ENCODE results near the gene RAB12.

RAB12 gene

GRCh38 chr18:8661754-8662559 is 52.7 kb downstream of the RAB12 start:
- peaks cover 26% of the 10 kb centered on the region for H3K27me3 ChIP-seq
- no peaks in the 10 kb centered on the region for H3K36me3 ChIP-seq
- no peak for TF ChIP-seq CTCF (IDR thresholded peaks at IDR 0.05)
- no peak overlapping the region for H3K4me3 ChIP-seq (ENCODE audit: low read depth in 1 of 2, low read length in 1 of 2)
- H3K4me1 ChIP-seq (ENCODE audit: control insufficient read depth in 1 of 2, insufficient read depth in 1 of 2, low read depth in 1 of 2, low read length in 1 of 2) = no peaks in the 10 kb centered on the region
- H3K9me3 ChIP-seq = no peaks in the 10 kb centered on the region
- H3K27ac ChIP-seq = no peak overlapping the region

GRCh38 chr18:8662560-8663255 is 53.5 kb downstream of the RAB12 start:
- H3K4me1 ChIP-seq (ENCODE audit: control insufficient read depth in 1 of 2, insufficient read depth in 1 of 2, low read depth in 1 of 2, low read length in 1 of 2) = no peaks in the 10 kb centered on the region
- no peaks in the 10 kb centered on the region for H3K9me3 ChIP-seq
- H3K36me3 ChIP-seq = no peaks in the 10 kb centered on the region
- peaks cover 26% of the 10 kb centered on the region for H3K27me3 ChIP-seq
- H3K27ac ChIP-seq = no peak overlapping the region
- TF ChIP-seq CTCF (IDR thresholded peaks at IDR 0.05) = no peak
- no peak overlapping the region for H3K4me3 ChIP-seq (ENCODE audit: low read depth in 1 of 2, low read length in 1 of 2)

GRCh38 chr18:8667846-8668245 is 58.6 kb downstream of the RAB12 start:
- H3K4me1 ChIP-seq (ENCODE audit: control insufficient read depth in 1 of 2, insufficient read depth in 1 of 2, low read depth in 1 of 2, low read length in 1 of 2) = no peaks in the 10 kb centered on the region
- no peaks in the 10 kb centered on the region for H3K36me3 ChIP-seq
- H3K4me3 ChIP-seq (ENCODE audit: low read depth in 1 of 2, low read length in 1 of 2) = no peak overlapping the region
- no peak overlapping the region for H3K27ac ChIP-seq
- H3K27me3 ChIP-seq = peaks cover 2% of the 10 kb centered on the region
- no peaks in the 10 kb centered on the region for H3K9me3 ChIP-seq
- TF ChIP-seq CTCF (IDR thresholded peaks at IDR 0.05) = no peak

GRCh38 chr18:8668381-8668780 is 59.1 kb downstream of the RAB12 start:
- Histone ChIP-seq H3K4me1 (ENCODE audit: control insufficient read depth in 1 of 2, insufficient read depth in 1 of 2, low read depth in 1 of 2, low read length in 1 of 2) (no peaks in the 10 kb centered on the region), H3K27me3 (no peaks in the 10 kb centered on the region), H3K9me3 (no peaks in the 10 kb centered on the region), H3K36me3 (no peaks in the 10 kb centered on the region), H3K4me3 (ENCODE audit: low read depth in 1 of 2, low read length in 1 of 2) (no peak overlapping the region), H3K27ac (no peak overlapping the region)
- TF ChIP-seq CTCF (IDR thresholded peaks at IDR 0.05) = no peak

DNA sequence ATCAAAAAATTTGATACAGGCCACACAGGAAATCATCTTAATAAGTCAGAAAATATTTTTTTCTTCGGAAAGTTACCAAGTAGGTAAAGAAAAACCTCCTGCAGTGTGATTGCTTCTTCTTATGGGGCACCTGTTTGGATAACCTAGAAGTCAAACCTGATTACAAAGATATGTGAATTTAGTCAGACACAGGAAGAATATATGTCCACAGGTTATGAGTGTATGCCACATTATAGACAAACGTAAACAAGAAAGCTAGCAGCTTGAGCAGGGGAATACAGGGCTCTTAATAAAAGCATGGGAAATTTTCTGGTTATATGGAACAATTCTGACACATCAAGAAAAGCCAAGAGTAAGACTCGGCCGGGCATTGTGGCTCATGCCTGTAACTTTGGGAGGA is 60.3 kb downstream of the RAB12 start:
- H3K4me1 ChIP-seq (ENCODE audit: control insufficient read depth in 1 of 2, insufficient read depth in 1 of 2, low read depth in 1 of 2, low read length in 1 of 2) = no peaks in the 10 kb centered on the region
- H3K4me3 ChIP-seq (ENCODE audit: low read depth in 1 of 2, low read length in 1 of 2) = no peak overlapping the region
- H3K27ac ChIP-seq = no peak overlapping the region
- no peaks in the 10 kb centered on the region for H3K36me3 ChIP-seq
- no peaks in the 10 kb centered on the region for H3K9me3 ChIP-seq
- H3K27me3 ChIP-seq = no peaks in the 10 kb centered on the region
- no peak for TF ChIP-seq CTCF (IDR thresholded peaks at IDR 0.05)
